ENCODE data around the gene ARL14EP.

ARL14EP gene

DNA sequence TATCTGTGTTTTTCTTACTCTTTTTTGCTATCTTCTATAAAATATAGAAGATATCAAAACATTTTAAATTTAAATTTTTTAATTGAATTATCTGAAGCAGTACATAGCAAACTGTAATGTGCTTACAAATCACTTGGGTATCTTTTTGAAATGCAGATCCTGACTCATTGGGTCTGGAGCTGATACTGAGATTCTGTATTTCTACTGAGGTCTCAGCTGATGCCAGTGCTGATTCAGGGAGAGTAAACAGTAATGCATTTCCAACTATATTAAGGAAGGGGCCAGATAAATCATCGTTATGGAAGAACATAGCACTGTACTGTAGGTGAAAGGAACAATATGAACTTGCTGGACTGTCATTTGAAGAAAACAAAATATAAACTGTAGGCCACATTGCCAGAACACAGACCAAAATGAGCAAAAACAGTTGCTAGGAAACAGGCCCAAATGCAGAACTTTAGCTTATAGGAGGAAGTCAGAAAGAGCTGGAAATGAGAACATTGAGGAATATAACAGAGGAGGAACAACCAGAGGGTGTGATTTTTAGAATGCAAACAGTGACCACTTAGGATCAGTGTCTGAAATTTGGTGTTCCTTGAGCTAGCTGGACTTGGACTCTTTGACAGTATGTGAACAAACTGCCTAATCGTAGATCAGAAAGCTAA, 3.3 kb downstream of the ARL14EP start:
- in situ Hi-C loops (cut with MboI; ENCODE audit: low sequenced_read_pairs) = no loop called here

DNA sequence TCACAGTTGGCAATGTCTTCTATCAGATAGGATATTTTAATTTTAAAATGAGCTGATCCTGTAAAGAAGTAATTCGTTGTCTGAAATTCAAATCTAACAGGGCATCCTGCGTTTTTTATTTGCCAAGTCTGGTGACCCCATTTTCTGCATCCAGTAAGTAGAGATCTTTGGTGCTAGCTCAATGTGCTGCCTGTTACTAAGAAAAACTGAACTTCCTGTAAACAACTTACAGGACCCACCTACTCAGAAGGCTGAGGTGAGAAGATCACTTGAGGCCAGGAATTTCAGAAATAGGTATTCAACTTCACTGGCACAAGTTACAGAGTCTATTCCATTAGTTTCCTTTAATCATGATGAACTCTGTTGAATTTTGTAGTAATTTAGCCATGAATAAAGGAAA, 4.0 kb downstream of the ARL14EP start:
- in situ Hi-C loops (cut with MboI; ENCODE audit: low sequenced_read_pairs) = no loop called here

DNA sequence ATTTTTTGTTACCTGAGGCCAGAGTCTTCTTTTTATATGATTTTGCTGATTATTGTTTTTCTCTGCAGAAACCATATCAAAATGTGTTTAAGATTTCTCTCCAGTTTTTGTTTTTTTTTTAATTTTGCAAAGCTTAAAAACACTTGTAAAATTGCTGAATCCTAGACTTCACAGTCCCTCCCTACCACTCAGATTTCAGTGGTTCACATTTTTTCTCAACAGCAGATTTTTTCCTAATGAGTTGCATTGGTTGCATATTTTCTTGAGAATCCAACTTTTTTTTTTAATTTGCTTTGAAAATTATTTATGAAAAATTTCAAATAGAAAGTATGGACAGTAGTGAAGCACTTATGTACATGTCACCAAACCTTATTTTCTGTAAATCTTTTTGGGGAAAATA, 5.8 kb downstream of the ARL14EP start:
- in situ Hi-C loops (cut with MboI; ENCODE audit: low sequenced_read_pairs) = no loop called here

DNA sequence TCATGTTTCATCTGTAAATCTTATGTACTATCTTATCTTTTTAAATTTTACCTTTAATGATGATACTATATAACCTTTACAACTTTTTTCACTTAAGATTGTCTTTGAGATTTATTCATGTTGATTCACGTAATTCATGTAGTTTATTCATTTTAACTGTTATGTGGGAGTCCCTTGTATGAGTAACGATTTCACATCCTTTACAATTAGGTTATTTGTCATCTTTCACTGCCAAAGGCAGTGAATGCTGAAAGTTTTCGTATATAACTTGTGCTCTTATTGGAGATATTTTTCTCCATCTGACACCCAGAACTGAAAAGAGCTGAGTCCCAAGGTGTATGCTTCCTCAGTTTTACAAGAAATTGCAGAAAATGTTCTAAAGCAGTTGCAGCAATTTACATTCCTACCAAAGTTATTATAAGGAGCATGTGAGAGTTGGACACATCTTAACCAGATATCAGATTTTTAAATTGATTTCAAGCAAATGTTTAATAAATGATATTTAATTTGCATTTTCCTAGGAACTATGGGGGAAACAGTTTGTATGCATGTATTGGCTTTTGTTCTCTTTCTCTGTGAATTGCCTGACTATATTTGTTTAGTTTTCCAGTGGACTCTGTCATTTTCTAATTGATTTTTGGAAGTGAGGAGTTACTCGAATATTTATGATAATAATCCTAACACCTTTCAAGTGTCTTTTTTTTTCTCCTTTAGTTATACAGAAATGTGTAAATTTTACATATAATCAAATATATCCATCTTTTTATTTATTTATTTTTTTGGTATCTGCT, 6.4 kb downstream of the ARL14EP start:
- in situ Hi-C loops (cut with MboI; ENCODE audit: low sequenced_read_pairs) = no loop called here

DNA sequence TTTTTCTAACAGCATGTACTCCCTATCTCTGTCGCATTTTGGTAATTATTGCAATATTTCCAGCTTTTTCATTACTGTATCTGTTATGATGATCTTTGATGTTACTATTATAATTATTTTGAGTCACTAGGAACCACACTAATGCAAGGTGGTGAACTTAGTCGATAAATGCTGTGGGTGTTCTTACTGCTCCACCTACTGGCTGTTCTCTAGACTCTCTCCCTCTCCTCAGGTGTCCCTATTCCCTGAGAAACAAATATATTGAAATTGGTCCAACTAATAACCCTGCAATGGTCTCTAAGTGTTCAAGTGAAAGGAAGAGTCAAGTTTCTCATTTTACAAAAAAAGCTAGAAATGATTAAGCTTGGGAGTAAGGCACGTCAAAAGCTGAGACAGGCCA, 10.5 kb downstream of the ARL14EP start:
- in situ Hi-C loops (cut with MboI; ENCODE audit: low sequenced_read_pairs) = no loop called here

DNA sequence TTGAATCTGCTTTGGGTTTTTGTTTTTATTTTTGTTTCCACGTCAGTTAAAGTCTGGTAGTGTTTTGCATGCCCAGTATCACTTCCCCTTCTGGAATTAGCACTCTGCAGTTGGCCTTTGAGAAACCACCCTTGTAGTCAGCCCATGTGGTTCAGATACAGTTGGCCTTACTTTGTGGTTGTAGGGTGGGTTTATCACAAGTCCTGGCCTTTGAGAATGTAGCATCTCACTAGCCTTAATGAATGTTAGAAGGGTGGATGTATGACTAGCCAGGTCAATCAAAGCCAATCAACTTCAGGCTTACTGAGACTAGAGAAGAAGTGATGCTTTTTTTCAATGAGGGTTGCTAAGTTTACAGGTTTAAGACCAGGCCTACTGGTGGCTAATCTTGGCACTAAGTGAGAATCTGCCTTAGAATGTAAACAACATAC, 19.8 kb downstream of the ARL14EP start:
- in situ Hi-C loops (cut with MboI; ENCODE audit: low sequenced_read_pairs) = no loop called here

DNA sequence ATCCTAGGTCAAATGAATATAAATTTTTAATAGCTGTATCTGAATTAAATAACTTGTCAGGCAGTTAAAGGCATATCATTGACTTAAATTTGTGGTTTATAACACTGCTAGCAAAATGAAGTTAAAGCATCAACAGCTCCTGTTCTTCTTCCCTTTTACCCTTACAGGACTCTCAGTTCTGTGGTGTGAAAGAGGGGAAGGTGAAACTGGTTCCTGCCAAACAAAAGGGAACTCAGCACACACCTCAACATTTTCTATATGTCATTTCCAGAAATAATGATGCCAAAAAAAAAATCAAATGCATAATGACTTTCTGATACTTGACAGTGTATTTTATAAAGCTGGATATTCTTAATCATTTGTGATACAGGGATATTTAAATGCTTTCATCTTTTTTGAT, 21.2 kb downstream of the ARL14EP start:
- in situ Hi-C loops (cut with MboI; ENCODE audit: low sequenced_read_pairs) = no loop called here

DNA sequence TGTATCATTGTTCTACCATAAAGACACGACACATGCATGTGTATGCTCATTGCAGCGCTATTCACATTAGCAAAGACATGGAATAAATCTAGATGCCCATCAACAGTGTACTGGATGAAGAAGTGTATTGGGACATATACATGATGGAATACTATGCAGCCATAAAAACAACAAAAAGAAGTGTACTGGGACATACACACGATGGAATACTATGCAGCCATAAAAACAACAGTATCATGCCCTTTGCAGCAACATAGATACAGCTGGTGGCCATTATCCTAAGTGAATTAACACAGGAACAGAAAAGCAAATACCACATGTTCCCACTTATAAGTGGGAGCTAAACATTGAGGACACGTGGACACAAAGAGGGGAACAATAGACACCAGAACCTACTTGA, 22.7 kb downstream of the ARL14EP start:
- in situ Hi-C loops (cut with MboI; ENCODE audit: low sequenced_read_pairs) = no loop called here

DNA sequence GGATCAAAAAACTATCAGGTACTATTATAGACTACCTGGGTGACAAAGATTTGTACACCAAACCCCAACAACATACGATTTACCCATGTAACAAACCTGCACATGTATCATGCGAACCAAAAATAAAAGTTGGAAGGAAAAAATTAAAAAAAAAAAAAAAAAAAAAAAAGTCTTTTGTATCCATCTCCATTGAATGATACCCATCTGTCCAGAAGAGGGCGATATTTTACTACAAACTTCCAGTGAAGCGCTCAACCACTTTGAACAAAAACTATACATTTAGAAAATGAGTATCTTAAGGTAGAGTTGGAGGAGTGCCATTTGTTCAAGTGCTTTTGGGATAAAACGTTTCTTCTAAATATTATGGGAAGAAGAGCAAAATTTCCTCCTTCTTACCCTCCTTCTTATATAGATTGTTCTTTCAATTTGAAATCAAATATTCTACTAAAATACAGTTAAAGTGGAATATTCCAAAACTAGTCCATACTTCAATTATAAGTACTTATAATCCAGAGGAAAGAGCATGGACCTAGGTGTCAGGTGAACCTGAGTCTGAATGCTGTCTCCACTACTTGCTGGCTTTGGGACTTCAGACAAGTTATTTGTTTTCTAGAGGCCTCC, 23.3 kb downstream of the ARL14EP start:
- in situ Hi-C loops (cut with MboI; ENCODE audit: low sequenced_read_pairs) = no loop called here

DNA sequence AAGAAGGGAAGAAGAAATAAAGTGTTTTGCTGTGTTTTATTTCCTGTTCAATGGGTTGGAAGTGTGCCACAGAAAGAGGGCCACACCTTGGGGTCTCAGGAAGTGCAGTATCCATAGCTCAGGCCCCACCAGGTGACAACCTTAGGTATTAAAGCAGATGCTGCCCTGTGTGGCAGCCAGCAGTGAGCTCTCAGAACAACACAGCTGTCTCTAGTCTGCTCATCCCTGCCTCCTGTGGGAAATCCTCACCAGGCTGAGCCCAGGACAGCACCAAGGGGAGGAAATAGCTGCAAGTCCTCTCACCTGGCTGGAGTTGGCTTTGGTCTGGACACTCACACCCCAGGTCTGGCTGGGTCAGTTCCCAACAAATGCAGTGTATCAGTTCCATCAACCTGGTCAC, 25.1 kb downstream of the ARL14EP start:
- in situ Hi-C loops (cut with MboI; ENCODE audit: low sequenced_read_pairs) = no loop called here

DNA sequence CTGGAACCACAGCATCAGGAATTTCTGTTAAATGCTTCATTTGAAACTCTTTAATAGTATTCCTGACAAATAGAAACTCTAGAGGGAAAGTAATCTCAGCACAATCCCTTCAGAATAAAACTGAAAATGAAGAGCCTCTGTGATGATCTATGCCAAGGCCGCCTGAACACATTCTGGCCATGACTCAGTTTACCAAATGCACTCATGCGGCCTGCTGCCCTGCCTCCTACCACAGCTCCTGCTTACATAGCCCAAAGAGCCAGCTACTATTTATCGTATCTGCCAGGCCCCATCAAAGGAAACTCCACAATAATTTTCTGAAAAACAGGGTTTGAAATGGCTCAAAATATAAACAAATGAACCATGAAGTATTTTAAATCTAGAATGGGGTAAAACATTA, 27.0 kb downstream of the ARL14EP start:
- in situ Hi-C loops (cut with MboI; ENCODE audit: low sequenced_read_pairs) = no loop called here

DNA sequence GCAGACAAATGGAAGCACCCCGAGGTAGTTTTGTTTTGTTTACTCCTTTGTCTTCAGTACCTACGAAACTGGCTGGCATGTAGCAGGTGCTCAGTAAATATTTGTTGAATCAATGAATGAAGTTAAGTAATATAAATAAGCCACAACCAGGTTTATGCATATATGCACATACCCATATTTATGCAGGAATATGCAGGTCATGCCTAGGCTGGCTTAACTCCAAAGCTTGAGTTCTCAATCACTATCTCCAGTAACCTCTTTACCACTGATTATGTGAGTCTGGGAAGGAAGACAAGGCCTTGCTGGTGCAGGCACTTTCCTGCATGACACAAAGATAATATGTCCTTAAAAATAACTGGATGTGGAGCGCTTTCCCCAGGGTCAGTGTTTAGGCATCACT, 27.5 kb downstream of the ARL14EP start:
- in situ Hi-C loops (cut with MboI; ENCODE audit: low sequenced_read_pairs) = no loop called here

DNA sequence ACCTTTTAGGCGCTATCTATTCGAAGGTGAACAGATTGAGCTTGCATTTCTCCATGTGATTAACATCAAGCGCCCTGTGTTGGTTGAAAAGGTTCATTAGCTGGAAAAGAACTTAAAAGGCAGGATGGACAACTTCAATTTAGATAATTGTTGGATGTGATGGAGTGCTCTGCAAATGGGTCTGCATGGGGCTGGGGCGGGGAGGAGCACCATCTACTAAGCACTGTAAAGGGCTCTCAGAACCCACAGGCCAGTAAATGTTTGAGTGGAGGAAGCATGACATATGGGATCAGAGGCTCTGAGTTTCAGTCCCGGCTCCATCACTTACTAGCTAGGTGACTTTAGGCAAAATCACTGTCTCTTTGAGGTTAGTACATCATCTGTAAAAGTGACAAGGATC, 28.2 kb downstream of the ARL14EP start:
- in situ Hi-C loops (cut with MboI; ENCODE audit: low sequenced_read_pairs) = no loop called here

DNA sequence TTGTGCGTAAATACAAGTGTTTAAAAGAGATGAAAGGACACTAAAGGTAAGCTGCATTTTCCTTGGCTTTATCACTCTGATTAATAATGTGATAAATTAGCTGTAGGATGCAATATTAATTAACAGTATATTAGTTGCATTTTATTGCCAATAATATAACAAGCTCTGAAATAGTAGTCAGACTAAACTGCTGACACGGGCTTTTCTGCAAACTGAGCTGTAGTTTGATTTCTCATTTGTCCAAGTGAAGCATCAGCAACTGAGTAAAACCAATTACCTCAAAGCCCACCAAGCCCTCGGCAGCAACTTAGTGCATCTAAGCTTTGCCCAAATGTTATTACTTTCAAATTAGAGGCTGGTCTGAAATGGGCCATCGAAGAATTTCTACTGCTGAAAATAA, 33.5 kb downstream of the ARL14EP start:
- in situ Hi-C loops (cut with MboI; ENCODE audit: low sequenced_read_pairs) = no loop called here

DNA sequence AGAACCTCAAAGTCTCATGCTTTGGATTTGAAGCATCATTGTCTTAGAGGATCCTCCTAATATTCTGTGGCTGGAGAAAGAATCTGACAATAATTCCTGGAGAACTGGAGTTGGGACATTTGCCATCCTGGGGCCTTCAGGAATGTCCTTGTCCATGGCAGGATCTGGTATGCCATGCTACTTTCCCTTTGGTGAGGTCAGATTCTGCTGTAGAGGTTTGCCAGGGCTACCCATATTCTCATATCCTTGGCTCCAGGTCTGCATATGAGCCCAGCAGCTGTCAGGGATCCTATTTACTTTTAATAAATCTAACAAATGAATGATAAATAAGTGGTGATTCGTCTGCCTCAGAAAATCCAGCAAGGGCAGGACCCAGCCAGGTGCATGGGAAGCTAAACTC, 35.0 kb downstream of the ARL14EP start:
- in situ Hi-C loops (cut with MboI; ENCODE audit: low sequenced_read_pairs) = no loop called here

DNA sequence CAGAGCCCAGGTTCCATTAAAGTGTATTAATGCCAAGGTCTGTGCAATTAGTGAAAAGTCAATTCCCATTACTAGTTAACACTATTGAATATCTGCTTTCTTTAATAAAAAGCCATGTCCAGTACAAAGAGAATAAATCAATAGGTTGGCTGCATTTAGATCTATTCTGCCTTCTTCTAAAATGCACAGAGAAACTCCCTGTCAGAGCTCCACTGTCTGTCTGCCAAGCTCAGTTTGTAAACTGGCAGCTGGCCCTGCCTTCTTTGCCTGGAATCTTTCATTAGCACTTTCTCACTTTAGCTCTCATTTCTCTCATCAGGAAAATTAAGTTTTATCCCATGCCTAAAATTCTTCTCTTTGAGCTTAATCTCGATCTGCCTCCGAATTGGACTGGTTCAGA, 35.6 kb downstream of the ARL14EP start:
- in situ Hi-C loops (cut with MboI; ENCODE audit: low sequenced_read_pairs) = no loop called here

DNA sequence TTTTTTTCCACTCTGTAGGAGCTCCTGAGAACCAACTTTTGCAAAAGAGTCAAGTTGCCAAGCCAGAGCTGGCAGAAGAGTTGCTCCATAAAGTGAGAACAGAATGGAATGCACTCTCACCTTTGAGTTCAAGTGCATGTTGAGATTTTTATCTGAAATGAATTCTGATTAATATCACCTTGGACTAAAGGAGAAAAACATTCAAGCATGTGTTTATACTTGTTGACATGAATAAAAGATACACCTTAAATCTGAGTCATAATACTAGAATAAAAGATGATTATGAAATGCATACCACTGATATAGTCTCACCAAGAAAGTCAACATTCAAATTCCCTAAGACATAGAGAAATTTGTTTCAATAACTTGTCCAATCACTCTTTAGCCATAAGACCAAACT, 37.8 kb downstream of the ARL14EP start:
- in situ Hi-C loops (cut with MboI; ENCODE audit: low sequenced_read_pairs) = no loop called here

DNA sequence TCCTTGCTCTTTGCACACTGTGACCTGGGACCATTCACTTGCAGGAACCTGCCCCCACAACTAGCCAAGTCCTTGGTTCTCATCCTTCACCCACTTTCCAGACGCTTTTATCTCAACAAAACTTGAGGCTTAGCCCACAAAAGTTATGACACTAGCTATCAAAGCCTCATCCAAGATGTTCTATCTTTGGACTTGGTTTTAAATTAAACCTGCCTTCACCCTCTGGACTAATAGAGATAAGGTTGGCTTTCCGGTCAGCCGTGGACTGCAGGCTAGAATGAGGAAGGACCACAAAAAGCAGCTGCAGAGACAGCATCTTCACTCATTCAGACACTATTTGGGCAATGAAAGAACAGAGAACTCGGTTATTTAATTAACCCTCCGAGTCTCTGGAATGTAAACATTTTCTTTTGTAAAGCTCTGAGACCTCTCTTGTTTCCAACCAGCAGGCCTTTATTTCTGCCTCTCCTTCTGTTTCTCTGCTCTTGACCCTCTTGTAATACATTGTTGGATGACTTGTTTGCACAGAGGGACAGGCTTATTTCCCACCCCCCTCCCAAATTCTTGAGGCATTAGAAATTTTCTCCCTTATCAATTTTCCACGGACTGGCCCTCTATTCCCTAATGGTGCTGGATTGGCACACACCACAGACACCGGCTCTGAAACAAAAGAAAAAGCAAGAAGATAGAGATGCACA, 41.4 kb downstream of the ARL14EP start:
- in situ Hi-C loops (cut with MboI; ENCODE audit: low sequenced_read_pairs) = no loop called here

DNA sequence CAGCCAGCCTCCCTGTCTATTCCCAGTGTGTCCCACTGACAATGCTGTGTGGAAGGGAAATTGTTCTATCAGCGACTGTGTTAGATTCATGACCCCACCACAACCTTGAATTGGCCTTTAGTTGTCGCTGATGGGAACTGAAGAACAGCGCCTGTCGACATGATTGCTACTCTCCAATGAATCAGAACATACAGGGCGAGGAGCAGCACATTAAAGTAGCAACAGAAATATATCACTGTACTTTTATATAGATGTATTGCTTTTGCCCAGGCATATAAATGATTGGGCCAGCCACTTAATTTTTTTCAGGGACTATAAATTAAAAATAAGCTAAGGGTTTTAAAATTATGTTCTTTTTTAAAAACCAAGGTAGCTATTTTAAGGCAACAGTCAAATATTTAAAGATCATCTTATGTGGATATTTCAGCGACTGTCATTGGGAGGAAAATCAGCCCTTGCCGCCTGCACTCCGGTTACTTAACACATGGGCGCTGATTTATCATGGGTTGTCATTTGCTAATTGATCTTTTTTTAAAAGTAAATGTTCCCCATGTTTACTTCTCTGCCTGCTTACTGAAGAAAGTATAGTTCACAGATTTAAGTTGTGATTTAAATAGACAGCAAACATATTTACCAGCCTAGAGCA, 42.1 kb downstream of the ARL14EP start:
- in situ Hi-C loops (cut with MboI; ENCODE audit: low sequenced_read_pairs) = no loop called here

DNA sequence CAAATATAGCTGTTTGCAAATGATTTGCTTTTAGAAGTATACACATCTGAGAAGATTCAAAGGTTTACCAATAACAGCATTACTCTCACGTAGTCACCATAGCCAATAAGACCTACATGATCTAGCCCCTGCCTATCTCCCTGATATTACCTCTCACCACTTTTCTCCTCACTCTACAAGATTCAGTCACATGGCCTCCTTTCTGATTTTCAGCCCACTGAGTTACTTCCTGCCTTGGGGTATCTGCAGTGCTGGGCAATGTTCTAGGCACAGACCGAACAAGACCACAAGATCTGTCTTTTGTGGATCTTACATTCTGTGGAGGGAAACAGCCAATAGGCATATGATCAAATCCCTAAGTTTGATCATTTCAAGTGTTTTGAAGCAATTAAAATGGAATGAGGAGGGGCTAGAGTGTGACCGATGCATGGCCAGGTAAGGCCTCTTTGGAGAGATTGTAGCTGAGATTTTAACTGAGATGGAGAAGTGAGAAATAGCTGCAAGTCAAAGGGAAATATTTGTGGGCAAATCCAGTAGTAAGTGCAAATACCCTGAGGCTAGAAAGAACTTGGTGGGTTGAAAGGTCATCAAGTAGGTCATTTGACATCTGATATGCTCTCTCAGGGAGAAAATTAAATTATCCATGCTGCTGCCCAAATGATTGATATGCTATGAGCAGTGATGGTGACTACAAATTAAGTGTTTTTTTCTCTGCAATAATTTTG, 43.1 kb downstream of the ARL14EP start:
- in situ Hi-C loops (cut with MboI; ENCODE audit: low sequenced_read_pairs) = no loop called here

All from HL-60/S4 treated with phorbol 12-myristate 13-acetate at 8.2 ng/mL for 4 days and 3 days (cell line).